Measurements from ENCODE around the gene PPFIA2. TPM values are rescaled to one million over a fixed set of nuclear protein-coding genes. Genes with fewer than 3 reads are reported as not detected.

PPFIA2 gene
- total and polyA plus RNA-seq, 9 of the 15 experiments (the other 6 are each of a cell fraction or from before 2014, with no cell fraction given), result not detected

- no peak for TF ChIP-seq CEBPZ (IDR thresholded peaks at IDR 0.05; ENCODE audit: borderline replicate concordance, low read depth, low read length)
- TF ChIP-seq EP300 (IDR thresholded peaks at IDR 0.05; ENCODE audit: low read length), result no peak
- no peak for TF ChIP-seq ZNF785 (CRISPR knock-in tag; IDR thresholded peaks at IDR 0.05)
- no peak for TF ChIP-seq ESRRB (CRISPR knock-in tag; IDR thresholded peaks at IDR 0.05; ENCODE audit: borderline replicate concordance)
Observed at GRCh38 chr12:81255947-81256346, 503.2 kb downstream of the PPFIA2 start (continued).

- TF ChIP-seq PATZ1 (CRISPR knock-in tag; IDR thresholded peaks at IDR 0.05; ENCODE audit: borderline replicate concordance), result no peak
- no peak for TF ChIP-seq E2F3 (CRISPR knock-in tag; IDR thresholded peaks at IDR 0.05)
- TF ChIP-seq ZBTB7A (IDR thresholded peaks at IDR 0.05; ENCODE audit: borderline replicate concordance, control insufficient read depth, low read depth, low read length), result no peak
- no peak for TF ChIP-seq PML (IDR thresholded peaks at IDR 0.05; ENCODE audit: low read length)
- no peak for TF ChIP-seq JUN (IDR thresholded peaks at IDR 0.05; ENCODE audit: borderline replicate concordance, low read depth, low read length)
- no peak for TF ChIP-seq JUN (CRISPR knock-in tag; IDR thresholded peaks at IDR 0.05; ENCODE audit: borderline replicate concordance)
- no peak for TF ChIP-seq MBD2 (IDR thresholded peaks at IDR 0.05; ENCODE audit: borderline replicate concordance, low read depth)
- no peak for TF ChIP-seq CTCFL (IDR thresholded peaks at IDR 0.05; ENCODE audit: borderline replicate concordance, insufficient read depth, low read depth, low read length, poor library complexity, severe bottlenecking)
- TF ChIP-seq SETDB1 (IDR thresholded peaks at IDR 0.05; ENCODE audit: low read length), result no peak
- no peak for TF ChIP-seq SRSF7 (optimal IDR thresholded peaks at IDR 0.05; ENCODE audit: low read depth, low read length)
- POLR2A ChIA-PET, result no interaction called here
- Histone ChIP-seq H4K20me1 (replicated peaks; ENCODE audit: control insufficient read depth, insufficient read depth, low read length) (no peaks in the 10 kb centered on the region), H3K79me2 (ENCODE audit: control insufficient read depth, insufficient read depth, low read length) (no peaks in the 10 kb centered on the region), H3K27ac (ENCODE audit: extremely low read depth, low read depth, low read length) (no peak overlapping the region), H3K36me3 (ENCODE audit: control insufficient read depth, insufficient read depth, low read length) (no peaks in the 10 kb centered on the region), H3K9me1 (ENCODE audit: control insufficient read depth, insufficient read depth, low read length) (no peaks in the 10 kb centered on the region), H3K9me3 (replicated peaks; ENCODE audit: control insufficient read depth, insufficient read depth, low read depth, low read length) (no peaks in the 10 kb centered on the region), H3K4me1 (replicated peaks in 1 of 2; ENCODE audit: control insufficient read depth in 2 of 2, insufficient read depth in 2 of 2, low read length in 2 of 2) (no peaks in the 10 kb centered on the region), H3K27me3 (ENCODE audit: control insufficient read depth in 2 of 2, insufficient read depth in 2 of 2, low read length in 2 of 2) (no peaks in the 10 kb centered on the region), H3K4me2 (ENCODE audit: insufficient read depth, low read length) (no peak overlapping the region), H3K9ac (ENCODE audit: insufficient read depth in 1 of 2, low read depth in 2 of 2, low read length in 2 of 2) (no peak overlapping the region), H2AFZ (ENCODE audit: low read depth, low read length) (no peak overlapping the region), H3K4me3 (no peak overlapping the region)
- intact Hi-C loops (cut with micrococcal nuclease) (no loop called here), in situ Hi-C loops (cut with MboI) (no loop called here)
- CTCF ChIA-PET (ENCODE audit: low intra/inter-chr PET ratio), result no interaction called here
- 0% methylated on average over 5 of the region's 7 CpGs for WGBS (ENCODE audit: insufficient coverage, low coverage, missing lambda C conversion rate)
- BruUV-seq (replicated peaks), result no TSS peak
- ATAC-seq, result no peak
- FAIRE-seq, result no peak
- no peak for DNase-seq (ENCODE audit: extremely low read depth in 1 of 4, low spot score in 3 of 4)
Observed at GRCh38 chr12:81255456-81255855, 503.7 kb downstream of the PPFIA2 start.
